T47D (cell line): ENCODE results near the gene PAPPA.

Source experiments
- DNase-seq, 2 experiments: peaks; one replicate each; pipeline versions ENCODE4 v3.0.0 to v3.0.0-alpha.2; 2011 to 2012; ENCODE audit warnings: low read depth in 1 of 2, low spot score in 1 of 2
- JUND ChIP-seq: IDR thresholded peaks from 2 replicates; pipeline ENCODE4 v1.6.1; 2012; ENCODE audit warnings: low read depth
- in situ Hi-C: cut with HindIII; loops from 2 replicates; pipeline ENCODE4 v1.10.0; 2016; ENCODE audit warnings: low sequenced_read_pairs, low pct_unique_long_range_greater_than_20kb

PAPPA gene

DNA sequence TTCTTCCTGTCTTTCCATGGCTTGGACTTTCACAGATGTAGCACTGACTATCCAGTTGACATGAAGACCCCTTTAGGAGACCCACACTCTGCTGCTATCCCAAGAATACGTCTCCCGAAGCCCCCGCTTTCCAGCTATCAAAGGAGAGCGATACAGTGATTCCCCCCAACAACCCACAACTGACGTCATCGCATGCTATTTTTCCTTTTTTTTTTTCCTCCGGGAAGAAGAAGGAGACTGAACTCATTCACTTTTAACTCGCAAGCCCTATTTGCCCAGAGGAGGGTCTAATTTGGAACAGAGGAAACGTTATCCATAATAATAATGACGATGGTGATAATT, 2.1 kb downstream of the PAPPA start:
- DNase-seq = no peak
- TF ChIP-seq JUND = no peak
- in situ Hi-C loops = no loop called here

DNA sequence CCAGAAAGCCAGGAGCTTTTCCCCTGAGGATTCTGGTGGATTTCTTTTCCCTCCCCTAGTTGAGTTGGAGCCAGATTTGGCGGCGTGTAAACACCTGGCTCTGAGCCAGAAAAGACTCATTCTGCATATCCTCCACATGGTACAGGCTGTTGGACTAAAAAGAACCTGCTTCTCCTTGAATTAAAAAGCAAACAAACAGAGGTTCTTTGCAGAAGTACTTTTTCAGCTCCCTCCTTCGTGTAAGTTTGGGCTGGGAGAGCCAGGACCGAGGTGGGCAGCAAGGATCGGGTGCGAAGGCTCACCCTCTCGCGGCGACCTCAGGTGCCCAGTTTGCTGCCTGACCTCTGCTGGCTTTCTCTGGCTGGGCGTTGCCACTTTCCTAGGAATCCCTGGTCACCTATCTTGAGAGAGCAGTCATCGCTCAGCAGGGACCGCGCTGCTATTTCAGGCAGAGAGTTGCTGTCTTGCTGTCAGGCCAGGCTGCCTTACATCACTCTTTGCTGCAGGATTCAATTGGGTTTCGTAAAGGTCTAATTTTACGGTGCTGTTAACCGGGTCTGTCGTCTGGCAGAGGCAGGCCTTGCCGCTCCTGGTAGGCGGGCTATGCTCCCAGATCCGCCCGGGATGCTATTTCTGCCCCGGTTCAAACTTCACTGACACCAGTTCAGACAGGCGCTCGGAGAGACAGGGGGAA, 3.2 kb downstream of the PAPPA start:
- peak; percentile 57 to 68 for DNase-seq
- in situ Hi-C loops = no loop called here
- TF ChIP-seq JUND = no peak

DNA sequence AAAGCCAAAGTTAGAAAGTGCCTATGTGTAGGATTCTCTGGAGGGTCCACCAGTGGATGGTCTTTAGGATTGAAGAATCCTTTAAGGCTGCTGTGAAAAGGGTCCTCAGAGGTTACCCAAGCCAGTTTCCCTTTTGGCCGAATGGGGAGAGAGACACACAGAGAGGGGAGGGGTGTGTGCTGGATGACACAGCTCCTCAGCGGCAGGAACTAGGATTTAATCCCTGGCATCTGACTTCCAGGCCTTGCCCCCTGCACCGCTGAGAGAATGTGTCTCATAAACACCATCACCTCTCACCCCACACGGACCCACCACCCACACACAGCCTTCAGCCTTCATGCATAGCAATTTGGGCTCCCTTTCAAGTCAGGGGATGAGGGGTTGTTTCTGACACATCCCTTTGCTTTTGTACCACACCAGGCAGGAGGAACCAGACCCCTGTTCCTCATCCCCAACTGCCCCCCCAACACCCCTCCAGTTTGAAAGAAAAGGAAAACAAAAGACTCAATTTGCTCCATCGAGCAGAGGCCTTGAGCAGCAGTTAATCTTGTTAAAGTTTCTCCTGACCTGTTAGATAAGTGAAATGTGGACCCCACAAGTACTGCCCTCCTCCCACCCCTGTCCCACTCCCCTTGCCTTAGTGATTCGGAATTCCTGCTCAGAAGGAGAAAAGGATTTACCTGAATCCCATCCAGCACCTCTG, 4.0 kb downstream of the PAPPA start:
- TF ChIP-seq JUND = no peak
- no peak for DNase-seq
- in situ Hi-C loops = no loop called here

DNA sequence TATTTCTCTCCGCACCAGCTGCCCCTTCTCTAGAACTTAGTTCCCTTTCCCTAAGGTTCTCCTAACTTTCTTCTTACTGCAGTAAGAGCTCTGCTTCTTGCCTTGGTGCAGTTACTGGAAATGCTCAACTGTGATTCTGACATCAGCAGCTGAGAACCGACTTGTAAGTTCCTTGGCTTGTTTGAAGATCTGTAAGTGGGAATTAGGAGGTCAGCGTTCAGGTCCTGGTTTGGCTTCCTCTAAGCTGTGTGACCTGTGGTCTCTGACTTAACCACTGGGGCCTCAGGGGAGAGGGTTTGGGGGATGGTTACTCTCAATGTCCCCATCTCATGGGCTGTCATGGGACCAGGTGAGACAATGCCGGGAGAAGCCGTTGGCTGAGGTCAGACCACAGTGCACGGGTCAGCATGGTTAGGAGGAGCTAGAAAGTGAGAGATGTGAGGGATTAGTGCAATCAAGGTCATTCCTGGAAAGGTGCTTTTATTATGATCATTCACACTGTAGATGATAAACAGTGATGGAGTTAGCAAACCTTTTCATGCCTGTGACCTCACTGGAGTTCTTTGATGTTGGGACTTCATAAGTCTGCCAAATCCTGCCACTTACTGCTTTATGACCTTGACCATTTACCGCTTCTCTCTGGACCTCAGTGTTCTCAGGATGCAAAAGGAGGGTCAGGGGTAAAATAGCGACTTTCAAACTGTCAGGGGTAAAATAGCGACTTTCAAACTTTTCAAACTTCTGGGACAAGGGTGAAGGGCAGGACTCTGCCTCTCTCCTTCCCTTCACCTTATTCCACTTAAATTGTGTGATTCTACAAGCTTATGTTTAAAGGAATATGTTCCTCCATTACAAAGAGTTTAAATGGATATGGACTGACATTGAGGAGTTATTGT, 7.3 kb downstream of the PAPPA start:
- in situ Hi-C loops = no loop called here
- no peak for TF ChIP-seq JUND
- DNase-seq = no peak

DNA sequence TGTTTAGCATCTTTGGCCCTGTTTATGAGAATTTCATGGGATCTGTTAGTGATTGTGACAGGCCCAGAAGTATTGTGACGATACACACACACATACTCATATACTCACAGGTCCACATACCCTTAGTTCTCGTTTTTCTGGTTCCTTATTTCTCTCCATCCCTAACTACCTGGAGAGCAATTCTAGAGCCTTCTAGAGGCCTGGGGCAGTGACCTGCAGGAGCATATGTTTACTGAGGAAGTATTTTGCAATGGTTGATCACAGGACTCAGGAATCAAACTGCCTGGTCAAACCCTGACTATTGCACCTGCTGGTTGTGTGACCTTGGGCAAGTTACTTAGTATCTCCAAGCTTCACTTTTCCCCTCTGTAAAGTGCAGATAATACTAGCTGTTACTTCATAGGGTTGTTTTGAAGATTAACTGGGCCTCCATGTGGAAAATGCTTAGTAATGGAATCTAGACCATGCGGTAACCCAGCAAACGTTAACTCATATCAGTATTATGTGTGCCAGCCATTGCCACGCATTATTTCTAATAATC, 8.7 kb downstream of the PAPPA start:
- DNase-seq = peak in 1 of 2 experiments; percentile 55
- in situ Hi-C loops = no loop called here
- no peak for TF ChIP-seq JUND

DNA sequence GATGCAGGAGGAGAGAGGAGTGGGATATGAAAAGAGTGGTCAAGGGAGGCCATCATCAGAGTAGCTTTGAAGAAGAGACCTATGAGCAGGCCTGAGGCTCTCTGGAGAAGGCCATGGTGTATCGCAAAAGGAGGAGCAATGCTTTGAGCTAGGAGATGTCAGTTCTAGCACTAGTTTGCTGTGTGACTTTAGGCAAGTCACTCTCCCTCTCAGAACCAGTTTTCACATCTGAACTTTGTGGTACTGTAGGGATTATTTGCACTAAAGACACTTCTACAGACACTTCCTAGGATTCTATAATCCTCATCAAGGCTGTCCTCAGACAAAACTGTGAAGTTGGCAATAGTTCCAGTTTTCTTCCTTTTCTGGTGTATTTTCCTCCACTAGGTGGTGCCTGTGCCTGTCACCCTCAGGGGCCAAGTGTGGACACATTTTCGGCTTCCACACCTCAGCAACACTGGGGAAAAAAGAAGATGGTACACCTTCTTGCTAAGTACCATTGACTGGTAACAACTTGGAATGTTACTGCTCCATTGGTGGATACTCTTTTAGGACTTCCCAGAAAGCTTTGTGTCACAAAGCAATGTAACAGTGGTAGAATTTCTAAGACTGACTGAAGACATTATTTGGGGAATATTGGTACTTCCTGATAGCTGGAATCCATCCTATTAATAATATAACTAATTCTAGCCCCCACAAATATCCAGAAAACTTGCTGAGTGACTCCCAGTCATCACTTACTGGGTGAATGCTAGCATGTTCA, 9.9 kb downstream of the PAPPA start:
- no peak for TF ChIP-seq JUND
- DNase-seq = peak in 1 of 2 experiments; percentile 65
- in situ Hi-C loops = no loop called here

DNA sequence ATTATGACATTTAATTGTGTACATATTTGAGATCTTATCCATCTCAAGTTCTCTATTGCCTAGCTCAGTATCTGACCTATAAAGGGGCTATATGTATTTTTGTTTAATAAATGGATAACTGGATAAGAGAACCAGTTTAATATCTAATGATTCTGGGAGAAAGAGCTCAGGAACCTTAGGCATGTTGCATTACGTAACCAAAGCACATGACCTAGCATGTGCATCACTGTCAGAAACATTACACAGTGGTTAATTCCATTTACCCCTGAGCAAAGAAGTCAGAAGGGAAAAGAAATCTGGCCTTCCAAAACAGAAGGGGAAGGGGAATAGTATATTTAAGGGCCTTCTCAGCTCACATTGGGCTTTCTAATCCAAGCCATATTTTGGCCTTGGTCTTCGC, 12.3 kb downstream of the PAPPA start:
- DNase-seq = no peak
- in situ Hi-C loops = no loop called here
- TF ChIP-seq JUND = no peak

DNA sequence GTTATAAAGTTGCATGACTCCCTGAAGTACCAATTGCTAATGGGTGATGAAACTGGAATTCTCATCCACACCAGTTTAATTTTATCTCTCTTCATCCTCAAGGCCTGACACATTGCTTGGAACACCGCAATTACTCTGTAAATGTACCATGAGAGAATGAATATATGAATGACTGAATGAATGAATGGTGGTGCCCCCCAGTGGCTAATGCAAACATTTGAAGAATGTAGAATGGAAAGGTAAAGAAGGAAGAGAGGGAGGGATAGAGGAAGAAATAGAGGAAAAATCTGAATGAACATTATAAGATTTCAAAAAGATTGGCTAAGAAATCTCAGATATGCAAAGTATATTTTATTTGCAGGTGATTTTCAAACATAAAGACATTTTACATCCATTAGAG, 13.1 kb downstream of the PAPPA start:
- TF ChIP-seq JUND = no peak
- DNase-seq = no peak
- in situ Hi-C loops = no loop called here

DNA sequence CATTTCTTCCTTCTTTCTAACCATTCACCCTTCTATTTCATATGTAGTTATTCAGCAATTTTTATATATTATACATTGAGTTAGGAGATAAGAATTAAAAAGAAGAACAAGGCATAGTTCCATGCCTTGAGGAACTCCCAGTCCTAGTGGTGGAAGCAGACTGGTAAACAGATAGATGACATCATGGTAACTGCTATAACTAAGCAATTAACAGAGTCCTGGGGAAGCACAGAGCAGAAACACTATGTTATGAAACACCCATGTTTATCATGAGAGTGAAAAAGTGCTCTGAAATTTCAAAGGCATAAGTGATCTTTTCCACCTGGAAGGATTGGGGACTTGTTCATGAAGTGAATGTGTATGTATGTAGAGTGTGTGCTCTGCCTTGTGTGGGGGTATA, 14.6 kb downstream of the PAPPA start:
- DNase-seq = no peak
- in situ Hi-C loops = no loop called here

DNA sequence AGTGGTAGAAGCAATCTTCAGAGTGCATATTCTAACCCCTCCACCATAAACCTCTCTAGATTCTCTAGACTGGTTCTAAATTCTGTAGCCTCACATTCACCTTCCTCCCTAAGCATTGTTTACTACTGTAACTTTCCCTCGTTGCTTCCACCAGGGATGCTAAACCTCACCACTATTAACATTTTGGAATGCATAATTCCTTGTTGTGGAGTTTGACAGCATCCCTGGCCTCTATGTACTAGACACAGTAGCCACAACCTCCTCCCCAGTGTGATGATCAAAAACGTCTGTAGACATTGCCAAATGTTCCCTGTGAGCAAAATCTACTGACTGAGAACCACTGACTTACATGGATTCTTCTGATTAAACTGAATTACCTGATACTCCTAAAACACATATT, 18.6 kb downstream of the PAPPA start:
- in situ Hi-C loops = no loop called here
- no peak for TF ChIP-seq JUND

More for the DNA sequence above, 14.6 kb downstream of the PAPPA start:
- TF ChIP-seq JUND = no peak

DNA sequence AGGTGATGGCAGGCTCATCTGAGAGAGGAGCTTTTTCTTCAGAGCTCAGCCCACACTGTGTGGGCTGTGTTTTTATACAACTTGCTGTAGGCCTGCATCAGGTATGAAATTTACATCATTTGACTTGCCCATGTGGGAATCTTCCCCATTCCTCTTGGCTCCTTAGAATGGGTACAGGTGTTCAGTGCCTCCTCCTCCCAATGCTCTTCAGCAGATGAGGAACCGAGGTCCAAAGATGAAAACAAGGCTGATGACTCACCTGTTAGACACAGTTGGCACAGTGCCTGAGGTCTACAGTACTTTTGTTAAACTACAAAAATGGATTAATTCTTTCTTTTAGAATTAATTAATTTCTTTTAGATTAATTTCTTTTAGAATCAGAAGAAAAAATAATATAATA, 20.8 kb downstream of the PAPPA start:
- TF ChIP-seq JUND = no peak
- in situ Hi-C loops = no loop called here
- DNase-seq = no peak

More for the DNA sequence above, 18.6 kb downstream of the PAPPA start:
- no peak for DNase-seq

DNA sequence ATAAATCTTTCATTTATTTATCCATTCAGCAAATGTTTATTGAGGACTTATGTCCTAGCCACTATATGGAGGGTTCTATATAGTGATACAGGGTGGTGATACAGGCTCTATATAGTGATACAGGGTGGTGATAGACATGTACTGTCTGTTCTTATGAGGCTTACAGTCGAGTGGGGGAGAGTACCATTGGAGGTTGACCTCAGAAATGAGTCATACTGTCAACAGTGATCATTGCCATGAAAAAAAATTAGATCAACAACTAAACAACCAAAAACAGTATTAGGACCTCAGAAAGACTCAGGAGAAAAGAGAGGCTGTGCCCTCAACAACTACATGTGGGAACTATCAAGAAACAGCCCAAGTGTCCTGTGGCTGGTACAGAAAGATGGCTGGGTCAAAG, 22.0 kb downstream of the PAPPA start:
- TF ChIP-seq JUND = no peak
- DNase-seq = no peak
- in situ Hi-C loops = no loop called here
